ENCODE measurements around the gene POLR2M. TPM values are rescaled to one million over a fixed set of nuclear protein-coding genes. Genes with fewer than 3 reads are reported as not detected.

POLR2M gene
- total and polyA plus RNA-seq, 2 donors (not counting 1 experiment from before 2014, with no cell fraction given) = 17.0 to 67.4 TPM

- POLR2A ChIA-PET = no interaction called here
- no peaks in the 10 kb centered on the region for H4K20me1 ChIP-seq (ENCODE audit: control insufficient read depth, insufficient read depth, low read length, poor library complexity, severe bottlenecking)
- no peaks in the 10 kb centered on the region for H3K36me3 ChIP-seq (replicated peaks in 1 of 2; ENCODE audit: control extremely low read depth in 1 of 2, control insufficient read depth in 1 of 2, extremely low read depth in 1 of 2, insufficient read depth in 2 of 2, low read length in 1 of 2)
- H3K4me1 ChIP-seq (ENCODE audit: control insufficient read depth in 2 of 2, insufficient read depth in 2 of 2, low read length in 2 of 2) = no peaks in the 10 kb centered on the region
- Mint-ChIP-seq H3K4me3 (no peak overlapping the region), H3K9me3 (ENCODE audit: insufficient read depth) (no peaks in the 10 kb centered on the region), H3K27ac (no peak overlapping the region), H3K4me1 (no peaks in the 10 kb centered on the region), H3K27me3 (no peaks in the 10 kb centered on the region)
- WGBS (ENCODE audit: insufficient coverage) = no CpG with 5 or more reads among the region's 3 CpGs
- no peak overlapping the region for H3K4me3 ChIP-seq (ENCODE audit: control extremely low read depth in 1 of 5, extremely low read depth in 1 of 5, insufficient read depth in 1 of 5, low read depth in 2 of 5, low read length in 4 of 5)
- ATAC-seq (ENCODE audit: low read depth) (no peak), DNase-seq (no peak)
- H3K9ac ChIP-seq (ENCODE audit: low read length) = no peak overlapping the region
- H3K27me3 ChIP-seq (replicated peaks in 1 of 4; ENCODE audit: control extremely low read depth in 1 of 4, control insufficient read depth in 3 of 4, insufficient read depth in 4 of 4, low read length in 3 of 4) = peaks cover 0 to 4% (median 0%) of the 10 kb centered on the region in 4 experiments
- no peak overlapping the region for H3K27ac ChIP-seq (ENCODE audit: low read length in 2 of 2)
- intact Hi-C loops (cut with micrococcal nuclease) = no loop called here
- CTCF ChIA-PET = interaction anchor here (0.7 to 1.2 kb wide), 3 partner anchors 19 to 110 kb away, joined by 3 to 4 read pairs (median 3); no protein-coding TSS in a partner anchor
- H3K4me2 ChIP-seq (replicated peaks; ENCODE audit: low read depth, low read length, poor library complexity, severe bottlenecking) = no peak overlapping the region
- H3K79me2 ChIP-seq (ENCODE audit: control insufficient read depth, insufficient read depth, low read length) = no peaks in the 10 kb centered on the region
- H3K9me3 ChIP-seq (ENCODE audit: control extremely low read depth in 1 of 3, control insufficient read depth in 2 of 3, insufficient read depth in 1 of 3, low read length in 2 of 3) = no peaks in the 10 kb centered on the region
- TF ChIP-seq CTCF (IDR thresholded peaks at IDR 0.05) = no peak
- H2AFZ ChIP-seq (ENCODE audit: insufficient read depth, low read depth, low read length, poor library complexity, severe bottlenecking) = no peak overlapping the region
These were observed 44.8 kb downstream of the POLR2M start for GRCh38 chr15:57751177-57751800.

- no peaks in the 10 kb centered on the region for H3K4me1 Mint-ChIP-seq
- H3K4me1 ChIP-seq (ENCODE audit: control insufficient read depth in 2 of 2, insufficient read depth in 2 of 2, low read length in 2 of 2) = no peaks in the 10 kb centered on the region
- WGBS (ENCODE audit: insufficient coverage) = 83% methylated on average over 9 of the region's 9 CpGs
- no peaks in the 10 kb centered on the region for H3K79me2 ChIP-seq (ENCODE audit: control insufficient read depth, insufficient read depth, low read length)
- no peaks in the 10 kb centered on the region for H3K9me3 Mint-ChIP-seq (ENCODE audit: insufficient read depth)
- H4K20me1 ChIP-seq (ENCODE audit: control insufficient read depth, insufficient read depth, low read length, poor library complexity, severe bottlenecking) = no peaks in the 10 kb centered on the region
- no peak overlapping the region for H3K27ac ChIP-seq (ENCODE audit: low read length in 2 of 2)
- no peak overlapping the region for H3K9ac ChIP-seq (ENCODE audit: low read length)
- H3K27me3 ChIP-seq (replicated peaks in 1 of 4; ENCODE audit: control extremely low read depth in 1 of 4, control insufficient read depth in 3 of 4, insufficient read depth in 4 of 4, low read length in 3 of 4) = no peaks in the 10 kb centered on the region
- ATAC-seq (ENCODE audit: low read depth) (no peak), DNase-seq (no peak)
- intact Hi-C loops (cut with micrococcal nuclease) = no loop called here
- ChIA-PET CTCF (no interaction called here), POLR2A (no interaction called here)
- no peaks in the 10 kb centered on the region for H3K27me3 Mint-ChIP-seq
- H3K4me3 Mint-ChIP-seq = no peak overlapping the region
- no peaks in the 10 kb centered on the region for H3K36me3 ChIP-seq (replicated peaks in 1 of 2; ENCODE audit: control extremely low read depth in 1 of 2, control insufficient read depth in 1 of 2, extremely low read depth in 1 of 2, insufficient read depth in 2 of 2, low read length in 1 of 2)
- no peak overlapping the region for H2AFZ ChIP-seq (ENCODE audit: insufficient read depth, low read depth, low read length, poor library complexity, severe bottlenecking)
- no peak overlapping the region for H3K4me2 ChIP-seq (replicated peaks; ENCODE audit: low read depth, low read length, poor library complexity, severe bottlenecking)
- no peak overlapping the region for H3K4me3 ChIP-seq (ENCODE audit: control extremely low read depth in 1 of 5, extremely low read depth in 1 of 5, insufficient read depth in 1 of 5, low read depth in 2 of 5, low read length in 4 of 5)
- no peaks in the 10 kb centered on the region for H3K9me3 ChIP-seq (ENCODE audit: control extremely low read depth in 1 of 3, control insufficient read depth in 2 of 3, insufficient read depth in 1 of 3, low read length in 2 of 3)
- no peak overlapping the region for H3K27ac Mint-ChIP-seq
- no peak for TF ChIP-seq EZH2 (IDR thresholded peaks at IDR 0.05; ENCODE audit: borderline replicate concordance, insufficient read depth, low read depth, low read length, poor library complexity, severe bottlenecking)
- TF ChIP-seq CTCF (IDR thresholded peaks at IDR 0.05) = no peak
These were observed 45.9 kb downstream of the POLR2M start for GRCh38 chr15:57752436-57752835.

All from B cell (primary cell).